GM12865 (cell line): Measurements from ENCODE around the gene PALM.

Experiments used
- DNase-seq: peaks from one replicate; pipeline ENCODE4 v3.0.0; 2010; ENCODE audit warnings: low read depth
- H3K4me3 ChIP-seq: 2 replicates; pipeline ENCODE4 v1.5.1; 2011; ENCODE audit warnings: mild to moderate bottlenecking, low read depth, low read length, control low read depth
- CTCF ChIP-seq: IDR thresholded peaks from 2 replicates; pipeline ENCODE4 v1.5.1; 2011; ENCODE audit warnings: low read length, control low read depth, low read depth, inconsistent platforms; ENCODE audit not compliant: insufficient read depth; ENCODE audit errors: missing control alignments

PALM gene

GRCh38 chr19:703329-703650 lies 5.4 kb upstream of the PALM start:
- DNase-seq: no peak
- H3K4me3 ChIP-seq: no peak overlapping the region
- TF ChIP-seq CTCF: no peak

- H3K4me3 ChIP-seq: no peak overlapping the region
- DNase-seq: peak; percentile 71
- TF ChIP-seq CTCF: no peak
Measured at GRCh38 chr19:703651-704446, 4.9 kb upstream of the PALM start.

DNA sequence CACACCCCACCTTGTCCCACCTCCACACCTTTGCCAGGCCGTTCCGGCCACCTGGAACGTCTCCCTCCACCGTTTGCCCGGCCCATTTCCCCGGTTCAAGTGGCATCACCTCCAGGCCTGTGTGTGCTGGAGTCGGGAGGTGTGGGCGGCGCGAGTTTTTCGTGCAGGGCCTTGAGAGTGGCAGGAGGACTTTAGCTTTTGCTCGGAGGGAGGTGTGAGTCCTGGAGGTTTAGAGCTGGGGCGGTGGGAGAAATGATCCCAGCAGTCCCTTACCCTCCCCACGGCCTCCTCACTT lies 4.3 kb upstream of the PALM start:
- H3K4me3 ChIP-seq: no peak overlapping the region
- no peak for TF ChIP-seq CTCF
- no peak for DNase-seq

DNA sequence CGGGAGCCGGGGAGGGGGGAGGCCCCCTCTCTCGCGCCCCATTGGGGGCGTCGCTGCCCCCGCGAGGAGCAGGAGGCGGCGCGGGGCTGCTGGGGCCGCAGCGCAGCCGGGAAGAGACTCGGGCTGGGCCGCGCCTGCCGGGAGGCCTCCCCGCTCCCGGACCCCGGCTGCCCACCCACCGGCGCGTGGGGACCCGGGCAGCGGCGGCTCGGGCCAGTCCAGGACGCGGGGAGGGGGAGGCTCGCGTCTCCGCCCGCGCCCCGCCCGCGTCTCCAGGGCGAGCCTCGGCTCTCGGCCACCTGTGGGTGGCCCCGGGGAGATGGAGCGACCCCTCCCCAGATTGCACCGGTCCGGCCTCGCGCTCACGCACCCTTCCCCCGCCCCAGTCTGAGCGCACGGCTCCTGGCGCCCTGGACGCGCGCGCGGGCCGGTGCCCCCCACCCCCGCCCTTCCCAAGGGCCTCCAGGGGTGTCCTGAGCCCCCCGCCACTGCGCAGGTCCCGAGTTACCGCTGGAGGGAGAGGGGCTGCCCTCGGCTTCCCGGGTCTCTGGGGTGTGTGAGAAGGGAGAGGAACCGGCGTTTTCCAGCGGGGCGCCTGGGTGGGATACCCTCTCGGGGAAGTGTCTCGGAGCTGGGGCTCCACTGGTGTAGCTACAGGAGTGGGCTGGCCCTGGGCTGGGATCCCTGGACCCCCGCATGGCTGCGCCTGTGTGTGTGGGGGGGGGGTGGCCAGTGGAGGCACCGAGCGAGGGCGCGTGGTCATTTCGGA lies 645 bp downstream of the PALM start:
- TF ChIP-seq CTCF: no peak
- no peak overlapping the region for H3K4me3 ChIP-seq
- no peak for DNase-seq

GRCh38 chr19:709965-710571 lies 1.3 kb downstream of the PALM start:
- no peak overlapping the region for H3K4me3 ChIP-seq
- no peak for DNase-seq
- no peak for TF ChIP-seq CTCF

GRCh38 chr19:710767-711166 lies 2.0 kb downstream of the PALM start:
- DNase-seq: no peak
- TF ChIP-seq CTCF: no peak
- no peak overlapping the region for H3K4me3 ChIP-seq
